ENCODE measurements around the gene IPO11.

- TF ChIP-seq EZH2 (IDR thresholded peaks at IDR 0.05; ENCODE audit: borderline replicate concordance, low read length): no peak
- TF ChIP-seq CTCF (IDR thresholded peaks at IDR 0.05; ENCODE audit: low read length): no peak
These were observed 171.8 kb downstream of the IPO11 start for GRCh38 chr5:62584391-62584790.

Data from OCI-LY1 (cell line).